EH (cell line): ENCODE data around the gene CAD.

Source experiments
- DNase-seq: peaks from one replicate; pipeline ENCODE4 v3.0.0-alpha.2; 2015; ENCODE audit warnings: low read depth

The CAD gene

DNA sequence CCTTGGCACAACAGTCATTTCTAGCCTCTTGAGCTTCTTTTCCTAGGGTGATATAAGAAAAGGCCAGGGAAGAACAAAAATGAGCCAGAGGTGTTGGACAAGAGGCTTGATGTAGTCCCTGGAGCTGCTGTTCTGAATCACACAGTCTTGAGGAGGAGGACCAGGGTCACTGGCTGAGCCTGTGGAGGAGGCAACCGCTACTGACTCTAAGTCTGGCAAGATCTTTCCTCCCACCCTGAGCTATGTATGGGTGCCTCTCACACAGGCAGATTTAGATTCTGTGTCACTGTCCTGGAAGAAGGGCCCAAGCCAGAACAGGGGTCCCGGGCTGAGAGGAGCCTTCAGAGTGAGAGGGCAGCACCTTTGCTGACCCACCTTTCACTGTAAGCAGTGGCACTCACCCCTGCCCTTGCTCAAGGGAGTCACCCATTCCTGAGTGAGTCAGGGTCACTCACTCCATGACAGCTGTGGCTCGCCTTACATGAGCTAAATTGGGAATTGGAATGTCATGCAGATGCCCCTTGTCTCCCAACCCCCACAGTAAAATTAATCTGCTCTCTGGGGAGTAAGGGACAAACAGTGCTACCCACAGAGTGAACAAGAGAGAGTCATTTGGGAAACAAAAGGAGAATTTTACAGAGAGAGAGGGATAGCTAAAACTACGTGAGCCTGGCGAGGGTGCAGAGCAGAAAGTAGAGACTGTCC lies 64.8 kb downstream of the CAD start, which contains the start of gene TRIM54:
Gene TRIM54, plus strand, starts transcription at position 575 of the 705 bp plus-strand sequence. CDS start 303 bp downstream, outside the sequence.
- peak; percentile 47 for DNase-seq

DNA sequence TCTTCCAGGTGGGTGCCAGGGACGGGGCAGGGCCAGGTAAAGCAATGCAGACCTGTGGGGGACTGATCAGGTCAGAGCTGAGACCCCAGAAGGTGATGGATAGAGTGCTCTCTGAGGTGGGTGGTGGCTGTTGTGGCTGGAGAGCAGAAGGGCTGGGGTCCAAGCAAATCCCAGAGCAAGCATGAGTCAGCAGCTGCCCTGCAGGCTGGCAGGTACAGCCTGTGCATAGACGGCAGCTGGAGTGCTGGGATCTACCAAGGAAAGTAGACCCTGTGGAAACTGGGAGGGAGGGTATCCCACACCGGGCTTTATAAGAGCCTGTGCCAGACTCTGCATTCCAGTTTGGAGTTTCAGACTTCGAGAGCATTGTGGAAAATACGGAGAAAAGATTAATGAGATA lies 65.7 kb downstream of the CAD start:
- no peak for DNase-seq

DNA sequence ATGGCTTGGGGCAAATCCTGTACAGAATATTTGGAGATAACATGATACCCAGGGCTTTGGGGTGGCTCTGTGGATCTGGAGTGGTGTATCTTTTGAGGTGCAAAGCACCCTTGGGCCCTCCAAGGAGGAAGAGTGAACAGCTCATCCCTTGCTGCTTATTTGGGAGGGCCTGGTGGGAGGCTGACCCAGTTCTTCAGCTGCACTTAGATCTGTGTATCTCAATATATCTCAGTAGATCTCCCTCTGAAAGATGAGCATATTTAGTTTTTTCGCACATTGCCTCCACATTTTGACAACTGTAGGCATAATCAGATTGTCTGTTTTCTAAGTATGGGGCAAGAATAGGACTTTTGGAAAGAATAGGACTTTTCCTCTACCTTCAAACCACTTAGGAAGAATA lies 67.8 kb downstream of the CAD start:
- DNase-seq = no peak

DNA sequence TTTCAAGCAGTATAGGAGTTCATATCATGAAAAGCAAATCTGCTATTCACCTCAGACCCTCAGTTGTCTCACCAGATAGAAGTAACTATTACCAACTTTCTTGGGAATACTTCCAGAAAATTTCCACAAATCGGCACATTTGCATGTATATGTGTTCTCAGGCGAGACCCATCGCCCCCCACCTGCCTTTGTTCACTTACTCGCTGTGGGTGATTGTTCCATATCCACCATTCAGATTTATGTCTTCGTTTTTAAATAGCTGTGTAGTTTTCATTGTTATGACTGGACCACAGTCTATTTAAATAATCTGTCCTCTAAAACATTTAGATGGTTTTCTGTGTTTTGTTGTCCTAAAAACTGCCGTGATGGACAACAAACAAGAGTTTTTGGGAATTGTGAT lies 68.3 kb downstream of the CAD start:
- no peak for DNase-seq

DNA sequence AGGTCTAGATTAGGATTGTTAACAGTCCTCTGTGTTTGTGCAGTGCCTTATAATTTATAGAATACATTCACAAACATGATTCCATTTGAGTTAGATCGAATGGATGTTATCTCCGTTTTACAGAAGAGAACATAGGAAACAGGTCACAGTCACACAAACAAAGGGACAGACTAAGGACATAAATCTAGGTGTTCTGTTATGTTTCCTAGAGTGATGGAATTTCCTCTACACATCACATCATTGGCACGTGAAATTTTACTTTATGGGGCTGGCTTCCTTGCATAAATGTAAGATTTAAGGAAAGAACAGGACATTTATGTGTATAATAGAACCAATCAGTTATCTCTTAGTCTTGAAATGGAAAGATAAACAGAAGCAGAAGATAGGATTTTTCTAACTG lies 71.4 kb downstream of the CAD start:
- no peak for DNase-seq

DNA sequence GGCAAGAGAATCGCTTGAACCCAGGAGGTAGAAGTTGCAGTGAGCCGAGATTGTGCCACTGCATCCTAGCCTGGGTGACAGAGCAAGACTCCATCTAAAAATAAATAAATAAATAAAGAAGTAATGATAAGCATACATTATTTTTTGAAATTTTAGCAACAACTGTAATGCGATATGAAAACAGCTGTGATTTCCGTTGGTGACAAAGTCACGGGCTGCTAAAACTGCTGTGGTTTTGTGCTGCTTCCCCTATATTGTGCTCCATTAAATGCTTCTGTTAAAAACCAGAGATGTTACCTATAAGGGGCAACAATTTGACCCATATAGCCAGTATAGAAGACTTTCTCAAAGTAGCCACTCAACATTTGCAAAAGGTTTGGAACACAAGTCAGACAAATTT lies 73.4 kb downstream of the CAD start:
- DNase-seq = no peak

DNA sequence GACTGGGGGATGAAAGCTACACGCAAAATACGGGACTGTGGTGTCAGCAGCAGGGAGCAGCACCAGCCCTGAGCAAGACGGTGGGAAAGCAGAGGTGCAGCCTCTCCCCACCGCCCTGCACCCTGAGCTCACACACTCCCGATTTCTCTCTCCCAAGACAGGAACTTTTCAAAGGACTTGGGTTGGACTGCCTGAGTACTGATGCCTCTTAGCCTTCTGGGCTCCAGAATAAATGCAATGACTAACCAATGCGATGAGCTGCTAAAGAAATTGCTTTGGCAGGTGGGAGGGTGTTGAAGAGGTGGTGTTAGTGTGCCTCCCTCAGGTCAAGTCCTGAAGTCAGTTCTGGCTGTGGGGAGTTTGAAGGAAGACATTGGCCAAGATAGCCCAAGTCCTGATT lies 74.7 kb downstream of the CAD start:
- no peak for DNase-seq
